H9 (cell line): Measurements from ENCODE around the gene GNE. TPM values are rescaled to one million over a fixed set of nuclear protein-coding genes. Genes with fewer than 3 reads are reported as not detected.

Experiments
- DNase-seq: peaks from one replicate; pipeline ENCODE4 v3.0.0-alpha.2; 2017
- H2AFZ ChIP-seq: one replicate; pipeline ENCODE4 v1.6.1; 2013; ENCODE audit warnings: mild to moderate bottlenecking, low read length, control low read depth, moderate library complexity
- H2AK5ac ChIP-seq: 2 replicates; pipeline ENCODE4 v1.6.1; 2013; ENCODE audit warnings: low read length, control low read depth, mixed read lengths; ENCODE audit not compliant: insufficient read length
- H2BK120ac ChIP-seq: one replicate; pipeline ENCODE4 v1.6.1; 2013; ENCODE audit warnings: low read depth, mild to moderate bottlenecking, low read length, control low read depth, inconsistent platforms; ENCODE audit not compliant: poor library complexity, severe bottlenecking
- H2BK12ac ChIP-seq: 2 replicates; pipeline ENCODE4 v1.6.1; 2013; ENCODE audit warnings: low read length, control low read depth, mixed read lengths, low read depth; ENCODE audit not compliant: insufficient read length
- H2BK15ac ChIP-seq: 2 replicates; pipeline ENCODE4 v1.6.1; 2013; ENCODE audit warnings: low read depth, low read length, control low read depth
- H2BK20ac ChIP-seq: one replicate; pipeline ENCODE4 v1.6.1; 2013; ENCODE audit warnings: low read depth, mild to moderate bottlenecking, low read length, control low read depth, inconsistent platforms; ENCODE audit not compliant: poor library complexity, severe bottlenecking
- H2BK5ac ChIP-seq: 2 replicates; pipeline ENCODE4 v1.6.1; 2013; ENCODE audit warnings: low read length, control low read depth, mixed read lengths; ENCODE audit not compliant: insufficient read length
- H3K14ac ChIP-seq: 2 replicates; pipeline ENCODE4 v1.6.1; 2013; ENCODE audit warnings: low read length, control low read depth; ENCODE audit not compliant: insufficient read depth
- H3K18ac ChIP-seq: 2 replicates; pipeline ENCODE4 v1.6.1; 2013; ENCODE audit warnings: low read depth, mild to moderate bottlenecking, mixed read lengths, low read length, control low read depth; ENCODE audit not compliant: insufficient read length
- H3K23ac ChIP-seq: 2 replicates; pipeline ENCODE4 v1.6.1; 2013; ENCODE audit warnings: low read length, control low read depth, mixed read lengths, low read depth; ENCODE audit not compliant: insufficient read length
- H3K23me2 ChIP-seq: 2 replicates; pipeline ENCODE4 v1.6.1; 2013; ENCODE audit warnings: low read depth, mild to moderate bottlenecking, mixed read lengths, low read length, control low read depth; ENCODE audit not compliant: insufficient read length, poor library complexity, severe bottlenecking
- H3K27ac ChIP-seq: 2 replicates; pipeline ENCODE4 v1.5.1; 2013; ENCODE audit warnings: low read length, control low read depth, mixed read lengths, low read depth; ENCODE audit not compliant: insufficient read length
- H3K27me3 ChIP-seq: 2 replicates; pipeline ENCODE4 v1.6.1; 2013; ENCODE audit warnings: low read length, control low read depth, inconsistent platforms; ENCODE audit not compliant: insufficient read depth
- H3K4ac ChIP-seq: 2 replicates; pipeline ENCODE4 v1.6.1; 2013; ENCODE audit warnings: low read depth, mild to moderate bottlenecking, control low read depth, inconsistent platforms, low read length, moderate library complexity
- H3K4me1 ChIP-seq: 2 replicates; pipeline ENCODE4 v1.6.1; 2013; ENCODE audit warnings: low read length, control low read depth, inconsistent platforms; ENCODE audit not compliant: insufficient read depth
- H3K4me2 ChIP-seq: 2 replicates; pipeline ENCODE4 v1.6.1; 2013; ENCODE audit warnings: low read length, control low read depth, mixed read lengths; ENCODE audit not compliant: insufficient read length, insufficient read depth
- H3K56ac ChIP-seq: 2 replicates; pipeline ENCODE4 v1.6.1; 2013; ENCODE audit warnings: low read depth, mild to moderate bottlenecking, mixed read lengths, low read length, control low read depth; ENCODE audit not compliant: insufficient read length
- H3K79me1 ChIP-seq: 2 replicates; pipeline ENCODE4 v1.6.1; 2013; ENCODE audit warnings: low read depth, mild to moderate bottlenecking, moderate library complexity, low read length, control low read depth, inconsistent platforms; ENCODE audit not compliant: insufficient read depth, poor library complexity, severe bottlenecking
- H3K79me2 ChIP-seq: 2 replicates; pipeline ENCODE4 v1.6.1; 2013; ENCODE audit warnings: low read length, control low read depth, inconsistent platforms; ENCODE audit not compliant: insufficient read depth
- H3K9ac ChIP-seq: 2 replicates; pipeline ENCODE4 v1.6.1; 2013; ENCODE audit warnings: low read length, control low read depth, mixed read lengths; ENCODE audit not compliant: insufficient read length; ENCODE audit errors: extremely low read depth
- H3K9me3 ChIP-seq: one replicate; pipeline ENCODE4 v1.6.1; 2013; ENCODE audit warnings: low read depth, low read length, inconsistent platforms; ENCODE audit not compliant: control insufficient read depth
- H3T11ph ChIP-seq: one replicate; pipeline ENCODE4 v1.6.1; 2013; ENCODE audit warnings: mild to moderate bottlenecking, low read length, control low read depth, inconsistent platforms
- H4K20me1 ChIP-seq: one replicate; pipeline ENCODE4 v1.6.1; 2013; ENCODE audit not compliant: control insufficient read depth, insufficient read length, insufficient read depth
- H4K5ac ChIP-seq: 2 replicates; pipeline ENCODE4 v1.6.1; 2013; ENCODE audit warnings: low read depth, mild to moderate bottlenecking, mixed read lengths, low read length, control low read depth; ENCODE audit not compliant: insufficient read length
- H4K8ac ChIP-seq: replicated peaks from 2 replicates; pipeline ENCODE4 v1.6.1; 2013; ENCODE audit warnings: low read length, control low read depth, mixed read lengths, low read depth; ENCODE audit not compliant: insufficient read length
- H4K91ac ChIP-seq: 2 replicates; pipeline ENCODE4 v1.6.1; 2013; ENCODE audit warnings: low read depth, mild to moderate bottlenecking, moderate library complexity, mixed read lengths, low read length, control low read depth; ENCODE audit not compliant: insufficient read length
- H3K27ac Mint-ChIP-seq, 3 experiments: 2 replicates in 2 of 3; 3 replicates in 1 of 3; pipeline ENCODE4 v1.8.0; 2020 to 2021; ENCODE audit warnings: mixed read lengths in 3 of 3, mild to moderate bottlenecking in 1 of 3, moderate library complexity in 1 of 3
- H3K27me3 Mint-ChIP-seq: 2 replicates; pipeline ENCODE4 v1.8.0; 2021; ENCODE audit warnings: low read depth, mild to moderate bottlenecking, moderate library complexity, mixed read lengths
- H3K36me3 Mint-ChIP-seq, 3 experiments: 2 replicates in 2 of 3; 3 replicates in 1 of 3; pipeline ENCODE4 v1.8.0; 2020 to 2021; ENCODE audit warnings: low read depth in 3 of 3, mixed read lengths in 3 of 3; ENCODE audit not compliant: insufficient read depth in 1 of 3
- H3K4me1 Mint-ChIP-seq, 2 experiments: 2 replicates each; pipeline ENCODE4 v1.8.0; 2020; ENCODE audit warnings: mixed read lengths in 2 of 2
- H3K4me3 Mint-ChIP-seq, 2 experiments: 2 replicates in 1 of 2; 3 replicates in 1 of 2; pipeline ENCODE4 v1.8.0; 2020 to 2021; ENCODE audit warnings: mild to moderate bottlenecking in 2 of 2, mixed read lengths in 2 of 2, moderate library complexity in 1 of 2
- H3K9me3 Mint-ChIP-seq, 2 experiments: 2 replicates in 1 of 2; 3 replicates in 1 of 2; pipeline ENCODE4 v1.8.0; 2020; ENCODE audit warnings: mild to moderate bottlenecking in 2 of 2, mixed read lengths in 2 of 2, moderate library complexity in 1 of 2
- WGBS: extraction: QIAGEN DNeasy Blood & Tissue Kit; methylation state at CpG from one replicate; pipeline ENCODE4 v1.1.7; 2013; ENCODE audit warnings: missing lambda C conversion rate, low lambda C conversion rate, mixed read lengths; ENCODE audit not compliant: insufficient read length; ENCODE audit errors: extremely low coverage; 5-methylcytosine and 5-hydroxymethylcytosine counted together
- total RNA-seq: library from RNA; stranded (reverse); gene quantifications from 2 replicates; pipeline ENCODE4 v1.2.1, GENCODE V29; 2021
- TF ChIP-seq, protein P1 (sequence below): fragments of 200-600 bp; sonication (generic); conservative IDR thresholded peaks from 3 replicates; pipeline ENCODE4 v1.8.0; 2021; ENCODE audit warnings: antibody characterized with exemption, mild to moderate bottlenecking

The GNE gene
- total RNA-seq, 1 experiment from 2014 or later = 6.3 TPM

- no peak overlapping the region for H2BK12ac ChIP-seq
- Mint-ChIP-seq H3K27me3 (no peaks in the 10 kb centered on the region), H3K4me1 (peaks cover 0 to 2% of the 10 kb centered on the region in 2 experiments; a peak in 1 of 4 replicates), H3K27ac (no peak overlapping the region), H3K4me3 (no peak overlapping the region), H3K9me3 (no peaks in the 10 kb centered on the region; a peak in 1 of 5 replicates), H3K36me3 (no peaks in the 10 kb centered on the region)
- H2AK5ac ChIP-seq = no peak overlapping the region
- no peaks in the 10 kb centered on the region for H4K20me1 ChIP-seq
- H3K56ac ChIP-seq = no peak overlapping the region
- no peaks in the 10 kb centered on the region for H3K79me1 ChIP-seq
- no peak overlapping the region for H2BK15ac ChIP-seq
- no peak overlapping the region for H3K23ac ChIP-seq
- H3K9me3 ChIP-seq = no peaks in the 10 kb centered on the region
- H3T11ph ChIP-seq = no peak overlapping the region
- no peak overlapping the region for H2AFZ ChIP-seq
- H4K8ac ChIP-seq = no peak overlapping the region
- no peaks in the 10 kb centered on the region for H3K4me1 ChIP-seq
- H3K27me3 ChIP-seq = no peaks in the 10 kb centered on the region
- no peak overlapping the region for H4K91ac ChIP-seq
- H3K4me2 ChIP-seq = no peak overlapping the region
- H3K9ac ChIP-seq = no peak overlapping the region
- H3K18ac ChIP-seq = no peak overlapping the region
- no peak overlapping the region for H2BK120ac ChIP-seq
- TF ChIP-seq, protein P1, sequence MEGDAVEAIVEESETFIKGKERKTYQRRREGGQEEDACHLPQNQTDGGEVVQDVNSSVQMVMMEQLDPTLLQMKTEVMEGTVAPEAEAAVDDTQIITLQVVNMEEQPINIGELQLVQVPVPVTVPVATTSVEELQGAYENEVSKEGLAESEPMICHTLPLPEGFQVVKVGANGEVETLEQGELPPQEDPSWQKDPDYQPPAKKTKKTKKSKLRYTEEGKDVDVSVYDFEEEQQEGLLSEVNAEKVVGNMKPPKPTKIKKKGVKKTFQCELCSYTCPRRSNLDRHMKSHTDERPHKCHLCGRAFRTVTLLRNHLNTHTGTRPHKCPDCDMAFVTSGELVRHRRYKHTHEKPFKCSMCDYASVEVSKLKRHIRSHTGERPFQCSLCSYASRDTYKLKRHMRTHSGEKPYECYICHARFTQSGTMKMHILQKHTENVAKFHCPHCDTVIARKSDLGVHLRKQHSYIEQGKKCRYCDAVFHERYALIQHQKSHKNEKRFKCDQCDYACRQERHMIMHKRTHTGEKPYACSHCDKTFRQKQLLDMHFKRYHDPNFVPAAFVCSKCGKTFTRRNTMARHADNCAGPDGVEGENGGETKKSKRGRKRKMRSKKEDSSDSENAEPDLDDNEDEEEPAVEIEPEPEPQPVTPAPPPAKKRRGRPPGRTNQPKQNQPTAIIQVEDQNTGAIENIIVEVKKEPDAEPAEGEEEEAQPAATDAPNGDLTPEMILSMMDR = no peak
- no peak overlapping the region for H3K27ac ChIP-seq
- no CpG with 5 or more reads among the region's 3 CpGs for WGBS
- H3K23me2 ChIP-seq = no peaks in the 10 kb centered on the region
- H3K14ac ChIP-seq = no peak overlapping the region
- H2BK5ac ChIP-seq = no peak overlapping the region
- H3K4ac ChIP-seq = no peak overlapping the region
- DNase-seq = no peak
- H4K5ac ChIP-seq = no peak overlapping the region
- H2BK20ac ChIP-seq = no peak overlapping the region
- H3K79me2 ChIP-seq = no peaks in the 10 kb centered on the region
Observed at GRCh38 chr9:36268007-36268427, 9.8 kb upstream of the GNE start.
